Measurements from ENCODE around the gene TOPBP1.

- no peak for TF ChIP-seq CTCF (IDR thresholded peaks at IDR 0.05; ENCODE audit: extremely low read depth in 1 of 2, insufficient read depth in 1 of 2, low read depth in 1 of 2, low read length in 2 of 2)
- no peak for TF ChIP-seq POLR2AphosphoS5 (IDR thresholded peaks at IDR 0.05; ENCODE audit: insufficient read depth, low read depth, low read length)
- no peak for TF ChIP-seq JUN (IDR thresholded peaks at IDR 0.05; ENCODE audit: borderline replicate concordance, insufficient read depth, insufficient read length, low read depth)
- no peak for TF ChIP-seq MAX (IDR thresholded peaks at IDR 0.05; ENCODE audit: insufficient read depth, insufficient read length)
- TF ChIP-seq EZH2 (IDR thresholded peaks at IDR 0.05; ENCODE audit: borderline replicate concordance, low read depth, low read length, severe bottlenecking), result no peak
- no peak for TF ChIP-seq POLR2A (IDR thresholded peaks at IDR 0.05; ENCODE audit: low read depth, low read length)
- no peak for TF ChIP-seq MYC (IDR thresholded peaks at IDR 0.05; ENCODE audit: low read depth, low read length)
- TF ChIP-seq FOS (IDR thresholded peaks at IDR 0.05; ENCODE audit: borderline replicate concordance, insufficient read depth, low read length), result no peak
Measured at GRCh38 chr3:133562376-133562775, 99.4 kb downstream of the TOPBP1 start.
